GM12865 (cell line): Measurements from ENCODE around the gene GRHL1.

Experiments used
- DNase-seq: peaks from one replicate; pipeline ENCODE4 v3.0.0; 2010; ENCODE audit warnings: low read depth
- H3K4me3 ChIP-seq: 2 replicates; pipeline ENCODE4 v1.5.1; 2011; ENCODE audit warnings: mild to moderate bottlenecking, low read depth, low read length, control low read depth
- CTCF ChIP-seq: IDR thresholded peaks from 2 replicates; pipeline ENCODE4 v1.5.1; 2011; ENCODE audit warnings: low read length, control low read depth, low read depth, inconsistent platforms; ENCODE audit not compliant: insufficient read depth; ENCODE audit errors: missing control alignments

GRHL1 gene

GRCh38 chr2:10033251-10034006 is 81.9 kb downstream of the GRHL1 start:
- no peak overlapping the region for H3K4me3 ChIP-seq
- TF ChIP-seq CTCF: no peak
- DNase-seq: no peak

- DNase-seq: no peak
- H3K4me3 ChIP-seq: no peak overlapping the region
- no peak for TF ChIP-seq CTCF
Observed at GRCh38 chr2:10034333-10035052, 83.0 kb downstream of the GRHL1 start.

- TF ChIP-seq CTCF: no peak
- no peak overlapping the region for H3K4me3 ChIP-seq
- no peak for DNase-seq
Observed at GRCh38 chr2:10035053-10035422, 83.5 kb downstream of the GRHL1 start.

- no peak for TF ChIP-seq CTCF
- DNase-seq: no peak
- no peak overlapping the region for H3K4me3 ChIP-seq
Observed at GRCh38 chr2:10035633-10036032, 84.1 kb downstream of the GRHL1 start.

- no peak overlapping the region for H3K4me3 ChIP-seq
- peak; percentile 25 for TF ChIP-seq CTCF
- peak; percentile 57 for DNase-seq
Observed at GRCh38 chr2:10036095-10036884, 84.8 kb downstream of the GRHL1 start.

GRCh38 chr2:10038123-10038522 is 86.6 kb downstream of the GRHL1 start:
- no peak overlapping the region for H3K4me3 ChIP-seq
- no peak for DNase-seq
- TF ChIP-seq CTCF: no peak
